Erythroblast (primary cell): ENCODE measurements around the gene EIF5A.

Experiments used
- DNase-seq, 2 experiments: peaks; one replicate each; lab custom pipeline; 2025; lab: John Stamatoyannopoulos, UW
- GATA1 ChIP-seq: IDR thresholded peaks from 2 replicates; pipeline ENCODE4 v1.6.1; 2011; ENCODE audit warnings: low read depth, mild to moderate bottlenecking, control low read depth, low read length, moderate library complexity
- POLR2A ChIP-seq: IDR thresholded peaks from 2 replicates; pipeline ENCODE4 v1.6.1; 2011; ENCODE audit warnings: mild to moderate bottlenecking, low read length

The EIF5A gene

GRCh38 chr17:7306911-7307685 lies at the start of gene EIF5A:
Gene EIF5A (plus strand): TSS chr17:7307628. CDS start chr17:7309636, 2,008 bp downstream.
- peak; percentile 100 for DNase-seq

GRCh38 chr17:7258731-7259554 lies 48.5 kb upstream of the EIF5A start:
- TF ChIP-seq GATA1, result no peak
- TF ChIP-seq POLR2A, result no peak
- no peak for DNase-seq

More at GRCh38 chr17:7306911-7307685, at the start of gene EIF5A:
- TF ChIP-seq POLR2A (peak; percentile 95), GATA1 (no peak)

GRCh38 chr17:7259555-7259889 lies 47.9 kb upstream of the EIF5A start:
- TF ChIP-seq POLR2A, result no peak
- TF ChIP-seq GATA1, result no peak
- DNase-seq, result no peak

- no peak for DNase-seq
- TF ChIP-seq GATA1, result no peak
- no peak for TF ChIP-seq POLR2A
Measured at GRCh38 chr17:7260151-7260550, 47.3 kb upstream of the EIF5A start.

GRCh38 chr17:7260651-7261378 lies 46.6 kb upstream of the EIF5A start:
- no peak for TF ChIP-seq GATA1
- peak; percentile 24 for TF ChIP-seq POLR2A
- peak; percentile 75 to 88 for DNase-seq

GRCh38 chr17:7261379-7262191 lies 45.8 kb upstream of the EIF5A start:
- TF ChIP-seq POLR2A, result no peak
- no peak for TF ChIP-seq GATA1
- DNase-seq, result peak; percentile 57 to 59

GRCh38 chr17:7262192-7262934 lies 45.1 kb upstream of the EIF5A start, which contains the start of gene CLDN7:
Gene CLDN7 (minus strand): TSS chr17:7262478. CDS start chr17:7262043, 435 bp downstream.
- no peak for DNase-seq
- TF ChIP-seq POLR2A, result no peak
- no peak for TF ChIP-seq GATA1

GRCh38 chr17:7262935-7263800 lies 44.3 kb upstream of the EIF5A start:
- TF ChIP-seq GATA1, result no peak
- TF ChIP-seq POLR2A, result no peak
- peak in 1 of 2 experiments; percentile 46 for DNase-seq

GRCh38 chr17:7263801-7264078 lies 43.7 kb upstream of the EIF5A start:
- TF ChIP-seq POLR2A, result no peak
- TF ChIP-seq GATA1, result no peak
- DNase-seq, result no peak

- no peak for DNase-seq
- TF ChIP-seq GATA1 (no peak), POLR2A (no peak)
Measured at GRCh38 chr17:7266784-7267183, 40.6 kb upstream of the EIF5A start.

GRCh38 chr17:7279448-7279847 lies 28.0 kb upstream of the EIF5A start:
- no peak for DNase-seq
- no peak for TF ChIP-seq POLR2A
- no peak for TF ChIP-seq GATA1

GRCh38 chr17:7280519-7281073 lies 26.8 kb upstream of the EIF5A start:
- peak; percentile 92 to 94 for DNase-seq
- TF ChIP-seq POLR2A (no peak), GATA1 (no peak)
